Measurements from ENCODE around the gene GZMB.

GRCh38 chr14:24605435-24606190, 28.4 kb downstream of the GZMB start:
- TF ChIP-seq MAFK (IDR thresholded peaks at IDR 0.05; ENCODE audit: low read depth, low read length) (no peak), POLR2A (IDR thresholded peaks at IDR 0.05; ENCODE audit: control extremely low read depth in 1 of 2, low read depth in 2 of 2, low read length in 2 of 2) (no peak), CTCF (IDR thresholded peaks at IDR 0.05; ENCODE audit: control extremely low read depth in 1 of 3, insufficient read depth in 1 of 3, low read depth in 1 of 3, low read length in 3 of 3) (peak; percentile 82 to 89 (median 87))

Measured in H1 (cell line).